GM12878 (cell line): ENCODE results near the gene C19orf18. TPM values are rescaled to one million over a fixed set of nuclear protein-coding genes. Genes with fewer than 3 reads are reported as not detected.

Experiments used
- ATAC-seq: fragments of 200-7000 bp; cut with Tn5 transposase; 3 replicates; pipeline ENCODE4 v1.9.1; 2020; ENCODE audit warnings: mild to moderate bottlenecking, moderate library complexity
- BruUV-seq: library from RNA; stranded (reverse); fragments of 400-500 nt; replicated peaks from 2 replicates; lab custom pipeline; 2021; lab: Mats Ljungman, UMichigan
- CTCF ChIA-PET: fragments of 300-600 bp; sonication (Branson Sonifier 250); formaldehyde crosslinking; extraction: SDS; loops from one replicate; lab custom pipeline; 2021; ENCODE audit warnings: inconsistent platforms; lab: Yijun Ruan, JAX
- POLR2A ChIA-PET: fragments of 350-600 bp; formaldehyde crosslinking; extraction: SDS; loops from one replicate; lab custom pipeline; 2021; ENCODE audit warnings: inconsistent platforms; lab: Charles Lee
- RAD21 ChIA-PET: fragments of 300-600 bp; sonication (Branson Sonifier 250); formaldehyde crosslinking; loops from one replicate; lab custom pipeline; 2023; ENCODE audit warnings: antibody characterized with exemption; ENCODE audit not compliant: unreplicated experiment; lab: Charles Lee
- SMC1A ChIA-PET: fragments of 300-600 bp; sonication (Branson Sonifier 250); formaldehyde crosslinking; loops from one replicate; lab custom pipeline; 2023; ENCODE audit not compliant: unreplicated experiment, uncharacterized antibody; lab: Charles Lee
- DNase-seq: peaks from one replicate; pipeline ENCODE4 v3.0.0-alpha.2; 2011; ENCODE audit warnings: low read depth, low spot score
- FAIRE-seq: peaks from 3 replicates; lab custom pipeline; 2011; peaks lifted over from hg19 to GRCh38; lab: Jason Lieb, UNC
- H2AFZ ChIP-seq: 2 replicates; pipeline ENCODE4 v1.6.0; 2011; ENCODE audit warnings: low read depth, low read length, control low read depth; ENCODE audit not compliant: control insufficient read depth
- H3K27ac ChIP-seq: 2 replicates; pipeline ENCODE4 v1.5.1; 2011; ENCODE audit warnings: control low read depth; ENCODE audit not compliant: control insufficient read depth, insufficient read depth
- H3K27me3 ChIP-seq, 2 experiments: replicated peaks in 1 of 2; 2 replicates each; pipeline versions ENCODE4 v1.6.0 to v1.6.1; 2011; ENCODE audit warnings: low read length in 1 of 2; ENCODE audit not compliant: control insufficient read depth in 2 of 2, insufficient read depth in 2 of 2
- H3K36me3 ChIP-seq, 2 experiments: 2 replicates each; pipeline ENCODE4 v1.5.1; 2011; ENCODE audit warnings: low read length in 1 of 2; ENCODE audit not compliant: control insufficient read depth in 2 of 2, insufficient read depth in 2 of 2
- H3K4me1 ChIP-seq: 2 replicates; pipeline ENCODE4 v1.6.1; 2011; ENCODE audit warnings: mild to moderate bottlenecking, low read length, moderate library complexity, mixed read lengths; ENCODE audit not compliant: control insufficient read depth, insufficient read depth
- H3K4me2 ChIP-seq: 2 replicates; pipeline ENCODE4 v1.6.0; 2011; ENCODE audit warnings: control low read depth; ENCODE audit not compliant: control insufficient read depth, insufficient read depth
- H3K4me3 ChIP-seq: fragments of 200-600 bp; sonication (generic); 2 replicates; pipeline ENCODE4 v1.5.1; 2016
- H3K79me2 ChIP-seq: 2 replicates; pipeline ENCODE4 v1.6.0; 2011; ENCODE audit warnings: low read length; ENCODE audit not compliant: control insufficient read depth, insufficient read depth
- H3K9ac ChIP-seq: 2 replicates; pipeline ENCODE4 v1.8.0; 2011; ENCODE audit warnings: low read length, control low read depth, mixed read lengths; ENCODE audit not compliant: control insufficient read depth, insufficient read depth
- H3K9me3 ChIP-seq: replicated peaks from 3 replicates; pipeline ENCODE4 v1.5.1; 2011; ENCODE audit warnings: mild to moderate bottlenecking, low read length; ENCODE audit not compliant: control insufficient read depth, insufficient read depth
- H4K20me1 ChIP-seq: 2 replicates; pipeline ENCODE4 v1.6.0; 2011; ENCODE audit not compliant: control insufficient read depth, insufficient read depth
- FOXK2 ChIP-seq: fragments of 450-650 bp; IDR thresholded peaks from 2 replicates; pipeline ENCODE4 v1.6.1; 2017; ENCODE audit warnings: mild to moderate bottlenecking, moderate library complexity
- MYB ChIP-seq: fragments of 150-350 bp; IDR thresholded peaks from 2 replicates; pipeline ENCODE4 v1.6.1; 2014; ENCODE audit warnings: mild to moderate bottlenecking, low read depth, low read length, borderline replicate concordance
- POLR2A ChIP-seq: IDR thresholded peaks from 2 replicates; pipeline ENCODE4 v1.6.1; 2011; ENCODE audit warnings: low read depth, mild to moderate bottlenecking, low read length
- SMC3 ChIP-seq: IDR thresholded peaks from 2 replicates; pipeline ENCODE4 v1.6.1; 2011; ENCODE audit warnings: low read length, improper control_type of control experiment, borderline replicate concordance
- SREBF1 ChIP-seq: IDR thresholded peaks from 2 replicates; pipeline ENCODE4 v1.6.1; 2012; ENCODE audit warnings: mild to moderate bottlenecking, low read length
- SREBF2 ChIP-seq: IDR thresholded peaks from 2 replicates; pipeline ENCODE4 v1.6.1; 2012; ENCODE audit warnings: mild to moderate bottlenecking, low read length
- SRF ChIP-seq, 2 experiments: IDR thresholded peaks; 2 replicates each; pipeline ENCODE4 v1.6.1; 2011; ENCODE audit warnings: low read depth in 2 of 2, low read length in 2 of 2, mild to moderate bottlenecking in 1 of 2, moderate library complexity in 1 of 2
- YY1 ChIP-seq: IDR thresholded peaks from 2 replicates; pipeline ENCODE4 v1.6.1; 2011; ENCODE audit warnings: low read depth, mild to moderate bottlenecking, low read length
- ZNF217 ChIP-seq: fragments of 450-650 bp; IDR thresholded peaks from 2 replicates; pipeline ENCODE4 v1.6.1; 2017; ENCODE audit warnings: antibody characterized with exemption, mild to moderate bottlenecking
- ZNF274 ChIP-seq: IDR thresholded peaks from one replicate; pipeline ENCODE4 v1.8.0; 2011; ENCODE audit not compliant: insufficient read length, insufficient read depth
- ZZZ3 ChIP-seq: IDR thresholded peaks from 2 replicates; pipeline ENCODE4 v1.6.1; 2011; ENCODE audit warnings: low read depth; ENCODE audit not compliant: control insufficient read depth, insufficient read length
- WGBS: methylation state at CpG from one replicate; pipeline ENCODE4 v1.1.6; 2016; ENCODE audit warnings: low lambda C conversion rate; ENCODE audit not compliant: insufficient replicate concordance, insufficient coverage; ENCODE audit errors: missing lambda C conversion rate; 5-methylcytosine and 5-hydroxymethylcytosine counted together
- in situ Hi-C: fragments of 300-500 bp; cut with MboI; formaldehyde crosslinking; loops from 9 replicates; pipeline ENCODE4 v1.14.3; 2018; ENCODE audit warnings: mixed read lengths
- intact Hi-C: fragments of 100-400 bp; cut with micrococcal nuclease; formaldehyde crosslinking; loops from one replicate; pipeline ENCODE4 v1.14.2; 2022; ENCODE audit not compliant: unreplicated experiment
- polyA plus RNA-seq, 11 experiments: library from polyadenylated mRNA; depleted of rRNA in 4 of 11; unstranded in 6 of 11; stranded (reverse) in 5 of 11; fragments of >200 nt; fragmentation: Nextera tagmentation in 4 of 11; fragmentation: Illumina TruSeq in 1 of 11; extraction: Ambion mirVana in 4 of 11; extraction: Trizol in 1 of 11; gene quantifications; 1 replicate in 1 of 11; 2 replicates in 10 of 11; pipeline versions ENCODE4 v1.2.1 to v1.2.3, GENCODE V29; 2011 to 2016; ENCODE audit warnings: inconsistent platforms in 2 of 11, missing spikeins in 2 of 11, low read depth in 1 of 11
- total RNA-seq, 4 experiments: library from RNA; depleted of rRNA in 3 of 4; stranded (reverse); fragments of >200 nt in 3 of 4; fragmentation: Illumina TruSeq in 1 of 4; extraction: Trizol in 1 of 4; gene quantifications; 2 replicates each; pipeline versions ENCODE4 v1.2.1 to v1.2.3, GENCODE V29; 2013 to 2021
- TF ChIP-seq, protein P1 (sequence below): IDR thresholded peaks from 2 replicates; pipeline ENCODE4 v1.6.1; 2011; ENCODE audit warnings: borderline replicate concordance, low read depth, mild to moderate bottlenecking, moderate library complexity, low read length; ENCODE audit not compliant: insufficient read depth, poor library complexity, severe bottlenecking
- TF ChIP-seq, protein P2 (sequence below): IDR thresholded peaks from 2 replicates; pipeline ENCODE4 v1.6.1; 2011; ENCODE audit warnings: borderline replicate concordance, low read depth, mild to moderate bottlenecking, moderate library complexity, mixed read lengths, low read length; ENCODE audit not compliant: insufficient read depth; ENCODE audit errors: extremely low read length
- TF ChIP-seq, protein P3 (sequence below): fragments of 450-650 bp; conservative IDR thresholded peaks from 2 replicates; pipeline ENCODE4 v1.6.1; 2017; ENCODE audit warnings: mild to moderate bottlenecking, moderate library complexity

Gene C19orf18
- total and polyA plus RNA-seq, 10 of the 15 experiments (the other 5 are each of a cell fraction or from before 2014, with no cell fraction given), result 0.12 to 0.29 (median 0.21) TPM; not detected in 7

DNA sequence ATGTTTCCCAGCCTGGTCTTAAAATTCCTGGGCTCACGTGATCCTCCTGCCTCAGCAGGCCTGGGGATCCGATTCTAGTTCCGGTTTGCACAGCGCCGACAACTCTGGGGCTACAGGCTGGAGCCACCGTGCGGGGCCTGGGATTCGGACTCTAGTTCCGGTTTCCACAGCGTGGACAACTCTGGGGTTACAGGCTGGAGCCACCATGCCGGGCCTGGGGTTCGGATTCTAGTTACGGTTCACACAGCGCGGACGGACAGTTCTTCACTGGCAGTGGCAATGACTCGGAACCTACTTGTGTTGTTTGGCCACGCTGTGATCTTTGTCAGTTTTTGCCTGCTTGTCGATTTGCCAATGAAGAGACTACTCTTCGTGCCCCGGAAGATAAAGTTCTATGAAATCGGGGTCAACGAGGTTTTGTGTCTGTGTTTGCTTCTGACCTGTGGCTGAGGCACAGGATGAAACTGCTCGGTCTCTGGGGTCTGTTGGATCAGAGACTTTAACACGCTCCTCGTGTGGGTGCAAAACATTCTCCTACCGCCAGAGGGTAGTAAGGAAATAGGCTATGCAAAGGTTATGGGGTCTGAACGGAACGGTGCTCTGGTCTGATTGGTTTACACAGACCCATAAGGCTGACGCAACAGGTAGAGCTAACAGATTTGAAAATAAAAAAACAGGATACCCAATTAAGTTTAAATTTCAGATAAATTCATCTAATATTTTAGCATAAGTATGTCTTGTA lies 47.4 kb upstream of the C19orf18 start (continued):
- TF ChIP-seq, protein P1, sequence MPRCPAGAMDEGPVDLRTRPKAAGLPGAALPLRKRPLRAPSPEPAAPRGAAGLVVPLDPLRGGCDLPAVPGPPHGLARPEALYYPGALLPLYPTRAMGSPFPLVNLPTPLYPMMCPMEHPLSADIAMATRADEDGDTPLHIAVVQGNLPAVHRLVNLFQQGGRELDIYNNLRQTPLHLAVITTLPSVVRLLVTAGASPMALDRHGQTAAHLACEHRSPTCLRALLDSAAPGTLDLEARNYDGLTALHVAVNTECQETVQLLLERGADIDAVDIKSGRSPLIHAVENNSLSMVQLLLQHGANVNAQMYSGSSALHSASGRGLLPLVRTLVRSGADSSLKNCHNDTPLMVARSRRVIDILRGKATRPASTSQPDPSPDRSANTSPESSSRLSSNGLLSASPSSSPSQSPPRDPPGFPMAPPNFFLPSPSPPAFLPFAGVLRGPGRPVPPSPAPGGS, result no peak

DNA sequence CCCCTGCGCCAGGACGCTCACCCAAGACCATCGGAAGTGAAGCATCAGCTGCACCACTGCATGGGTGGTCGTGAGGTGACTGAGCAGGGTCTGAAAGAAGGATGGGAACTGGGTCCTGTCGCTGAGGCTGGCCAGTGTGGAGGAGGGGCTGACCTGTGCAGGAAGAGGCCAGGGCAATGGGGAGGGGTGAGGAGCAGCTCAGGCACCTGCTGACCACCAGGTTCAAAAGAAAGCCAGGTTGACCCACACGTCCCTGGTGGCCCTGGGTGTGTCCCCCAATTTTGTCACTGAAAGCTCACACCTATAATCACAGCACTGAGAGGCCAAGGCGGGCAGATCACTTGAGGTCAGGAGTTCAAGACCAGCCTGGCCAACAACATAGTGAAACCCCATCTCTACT lies 45.8 kb upstream of the C19orf18 start:
- no peaks in the 10 kb centered on the region; the same call in 1 of the 3 replicates for H3K9me3 ChIP-seq
- WGBS, result 30% methylated on average over 7 of the region's 7 CpGs
- H3K9ac ChIP-seq, result no peak overlapping the region
- no peak overlapping the region for H3K27ac ChIP-seq
- no peak overlapping the region for H2AFZ ChIP-seq
- no peak overlapping the region for H3K4me3 ChIP-seq
- no peaks in the 10 kb centered on the region for H3K27me3 ChIP-seq
- DNase-seq, result no peak
- ChIA-PET POLR2A (no interaction called here), RAD21 (no interaction called here), CTCF (no interaction called here), SMC1A (no interaction called here)
- in situ Hi-C loops (no loop called here), intact Hi-C loops (no loop called here)
- no peak overlapping the region for H3K4me2 ChIP-seq
- H4K20me1 ChIP-seq, result no peaks in the 10 kb centered on the region
- no TSS peak for BruUV-seq
- H3K36me3 ChIP-seq, result no peaks in the 10 kb centered on the region
- no peaks in the 10 kb centered on the region for H3K79me2 ChIP-seq
- no peak for ATAC-seq
- no peak for FAIRE-seq
- TF ChIP-seq POLR2A, result no peak
- TF ChIP-seq SREBF2, result no peak
- TF ChIP-seq ZZZ3, result no peak
- TF ChIP-seq FOXK2, result no peak
- no peak for TF ChIP-seq YY1
- no peak for TF ChIP-seq SMC3
- no peak for TF ChIP-seq ZNF274
- TF ChIP-seq SREBF1, result no peak
- TF ChIP-seq SRF (IDR thresholded peaks at IDR 0.05; ENCODE audit: low read depth in 2 of 2, low read length in 2 of 2), result no peak
- no peak for TF ChIP-seq MYB
- TF ChIP-seq, protein P2, sequence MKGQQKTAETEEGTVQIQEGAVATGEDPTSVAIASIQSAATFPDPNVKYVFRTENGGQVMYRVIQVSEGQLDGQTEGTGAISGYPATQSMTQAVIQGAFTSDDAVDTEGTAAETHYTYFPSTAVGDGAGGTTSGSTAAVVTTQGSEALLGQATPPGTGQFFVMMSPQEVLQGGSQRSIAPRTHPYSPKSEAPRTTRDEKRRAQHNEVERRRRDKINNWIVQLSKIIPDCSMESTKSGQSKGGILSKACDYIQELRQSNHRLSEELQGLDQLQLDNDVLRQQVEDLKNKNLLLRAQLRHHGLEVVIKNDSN, result no peak
- TF ChIP-seq, protein P3, sequence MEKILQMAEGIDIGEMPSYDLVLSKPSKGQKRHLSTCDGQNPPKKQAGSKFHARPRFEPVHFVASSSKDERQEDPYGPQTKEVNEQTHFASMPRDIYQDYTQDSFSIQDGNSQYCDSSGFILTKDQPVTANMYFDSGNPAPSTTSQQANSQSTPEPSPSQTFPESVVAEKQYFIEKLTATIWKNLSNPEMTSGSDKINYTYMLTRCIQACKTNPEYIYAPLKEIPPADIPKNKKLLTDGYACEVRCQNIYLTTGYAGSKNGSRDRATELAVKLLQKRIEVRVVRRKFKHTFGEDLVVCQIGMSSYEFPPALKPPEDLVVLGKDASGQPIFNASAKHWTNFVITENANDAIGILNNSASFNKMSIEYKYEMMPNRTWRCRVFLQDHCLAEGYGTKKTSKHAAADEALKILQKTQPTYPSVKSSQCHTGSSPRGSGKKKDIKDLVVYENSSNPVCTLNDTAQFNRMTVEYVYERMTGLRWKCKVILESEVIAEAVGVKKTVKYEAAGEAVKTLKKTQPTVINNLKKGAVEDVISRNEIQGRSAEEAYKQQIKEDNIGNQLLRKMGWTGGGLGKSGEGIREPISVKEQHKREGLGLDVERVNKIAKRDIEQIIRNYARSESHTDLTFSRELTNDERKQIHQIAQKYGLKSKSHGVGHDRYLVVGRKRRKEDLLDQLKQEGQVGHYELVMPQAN, result no peak
- TF ChIP-seq ZNF217, result no peak
- no peaks in the 10 kb centered on the region for H3K4me1 ChIP-seq
